Colon (tissue), 2 donors: Measurements from ENCODE around the gene ZNF574.
"Not testable (repeated sequence)": the region's sequence is repeated elsewhere in the genome, so short reads cannot be mapped to it uniquely, and the experiment has no call there.

Source experiments
- FAIRE-seq: peaks from 2 replicates; lab custom pipeline; 2012; peaks lifted over from hg19 to GRCh38; lab: Jason Lieb, UNC
- donor health status: control.
- donor health status: control.

ZNF574 gene

GRCh38 chr19:42099336-42099925, 23.5 kb downstream of the ZNF574 start:
- FAIRE-seq, result no peak

DNA sequence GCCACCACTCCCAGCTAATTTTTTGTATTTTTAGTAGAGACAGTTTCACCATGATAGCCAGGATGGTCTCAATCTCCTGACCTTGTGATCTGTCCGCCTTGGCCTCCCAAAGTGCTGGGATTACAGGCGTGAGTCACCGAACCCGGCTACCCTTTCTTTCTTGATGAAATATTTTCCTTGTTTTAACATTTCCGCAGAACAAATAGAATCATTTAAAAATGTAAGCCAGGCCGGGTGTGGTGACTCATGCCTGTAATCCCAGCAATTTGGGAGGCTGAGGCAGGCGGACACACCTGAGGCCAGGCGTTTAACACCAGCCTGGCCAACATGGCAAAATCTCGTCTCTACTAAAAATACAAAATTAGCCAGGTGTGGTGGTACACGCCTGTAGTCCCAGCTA, 24.3 kb downstream of the ZNF574 start:
- not testable (repeated sequence) for FAIRE-seq

- FAIRE-seq, result no peak
Observed at GRCh38 chr19:42102877-42103276, 26.9 kb downstream of the ZNF574 start.

DNA sequence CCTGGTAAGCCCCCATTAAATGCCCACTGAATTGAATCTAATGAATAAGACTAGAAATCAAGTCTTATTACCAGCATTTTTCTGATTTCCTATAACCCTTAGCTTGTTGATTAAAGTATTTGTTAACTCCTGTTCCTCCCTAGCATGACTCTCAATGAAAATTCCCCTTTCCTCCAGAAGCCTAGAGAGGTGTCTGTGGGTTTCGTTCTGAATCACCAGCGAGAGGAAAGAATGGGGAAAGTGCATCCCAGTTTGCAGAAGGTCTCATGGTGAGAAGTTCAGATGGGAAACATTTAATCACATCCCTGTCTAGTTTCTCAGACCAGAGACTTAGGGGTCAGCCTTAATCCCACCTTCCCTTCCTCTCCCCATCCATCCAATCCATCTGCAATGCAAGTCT, 29.4 kb downstream of the ZNF574 start:
- FAIRE-seq, result no peak

- no peak for FAIRE-seq
Observed at GRCh38 chr19:42108527-42109389, 32.8 kb downstream of the ZNF574 start.

GRCh38 chr19:42109896-42110295, 33.9 kb downstream of the ZNF574 start:
- no peak for FAIRE-seq

DNA sequence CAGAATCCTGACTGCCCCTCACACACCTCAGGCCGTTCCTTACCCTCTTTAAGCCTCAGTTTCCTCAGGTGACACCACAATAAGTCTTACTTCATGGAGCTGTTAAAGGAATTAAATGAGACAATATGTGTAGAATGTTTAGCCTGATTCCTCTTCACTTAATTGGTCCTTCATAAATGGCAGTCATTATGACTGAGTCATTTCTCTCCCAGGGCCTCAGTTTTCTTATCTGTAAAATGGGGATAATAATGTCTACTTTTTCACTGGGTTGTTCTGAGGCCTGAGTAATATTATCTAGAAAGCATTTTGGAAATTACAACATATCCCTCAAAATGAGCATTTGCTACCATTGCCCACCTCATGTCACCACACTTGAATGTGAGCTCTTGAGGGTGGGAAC, 34.7 kb downstream of the ZNF574 start:
- FAIRE-seq, result no peak

- no peak for FAIRE-seq
Observed at GRCh38 chr19:42111384-42111783, 35.4 kb downstream of the ZNF574 start.

DNA sequence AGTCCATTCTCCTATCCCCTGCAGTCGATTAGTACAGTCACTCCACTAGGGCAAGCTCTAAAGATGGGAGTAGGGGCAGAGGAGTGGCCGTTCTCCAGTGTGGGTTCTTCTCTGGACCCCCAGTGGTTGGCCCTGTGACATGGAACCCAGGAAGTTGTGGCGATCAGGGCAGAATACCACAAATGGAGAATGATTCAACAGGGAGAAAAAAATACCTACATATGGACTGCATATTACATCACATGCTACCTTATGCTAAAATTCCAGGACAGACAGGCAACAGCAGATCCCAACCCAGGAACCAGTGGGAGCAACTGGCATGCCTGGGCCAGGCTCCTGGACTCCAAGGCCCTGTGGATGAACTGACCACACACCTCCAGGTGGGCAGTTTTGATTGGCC, 35.8 kb downstream of the ZNF574 start:
- FAIRE-seq, result no peak

DNA sequence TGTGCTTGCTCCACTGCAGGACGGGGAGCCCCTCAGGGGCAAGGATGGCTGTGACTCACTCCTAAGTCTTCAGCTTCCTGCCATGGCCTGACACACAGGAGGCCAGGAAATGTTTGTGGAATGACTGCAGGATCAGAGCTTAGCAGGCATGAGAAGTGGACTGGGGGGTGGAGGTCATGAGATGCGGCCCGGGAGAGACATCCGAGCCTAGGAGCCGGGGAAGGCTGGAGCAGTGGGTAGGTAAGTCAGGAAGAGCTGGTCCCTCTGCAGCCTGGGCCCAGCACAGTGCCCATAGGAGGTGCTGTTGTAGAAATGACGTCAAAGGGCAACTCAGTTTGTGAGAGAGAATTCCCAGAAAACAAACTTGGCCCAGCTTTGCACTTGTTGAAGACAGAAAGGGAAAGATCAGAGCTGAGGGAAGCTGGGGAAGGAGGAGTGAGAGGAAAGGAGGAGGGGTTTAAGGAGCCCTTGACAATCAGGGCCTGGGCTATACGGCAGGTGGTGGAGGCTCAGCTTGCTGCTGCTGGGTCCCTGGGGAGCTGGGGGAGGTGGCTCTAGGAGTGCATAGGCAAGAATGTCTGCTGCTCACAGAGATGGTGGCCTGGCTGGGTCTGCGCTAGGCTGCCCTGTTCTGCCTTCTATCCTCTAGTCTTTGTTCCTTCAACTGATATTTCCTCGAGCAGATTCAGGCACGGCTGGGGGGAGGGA, 37.8 kb downstream of the ZNF574 start:
- FAIRE-seq, result no peak

DNA sequence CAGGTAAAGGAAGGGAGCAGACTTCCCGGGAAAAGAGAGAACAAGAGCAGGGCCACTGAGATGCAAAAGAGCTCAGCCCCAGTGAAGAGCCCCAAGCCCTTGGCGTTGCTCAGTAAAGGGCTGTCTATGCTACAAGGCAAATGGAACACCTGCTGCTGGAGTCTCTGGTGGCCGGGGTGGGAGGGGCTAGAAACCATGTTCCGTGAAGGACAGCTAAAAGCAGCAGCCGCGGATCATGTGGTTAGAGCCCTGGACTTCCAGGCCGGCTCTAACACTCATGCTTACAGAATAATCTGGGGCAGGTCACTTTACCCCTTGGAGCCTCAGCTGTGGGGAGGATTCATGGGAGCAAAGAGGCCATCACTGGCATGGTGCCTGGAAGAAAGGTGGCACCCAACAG, 38.4 kb downstream of the ZNF574 start:
- no peak for FAIRE-seq

DNA sequence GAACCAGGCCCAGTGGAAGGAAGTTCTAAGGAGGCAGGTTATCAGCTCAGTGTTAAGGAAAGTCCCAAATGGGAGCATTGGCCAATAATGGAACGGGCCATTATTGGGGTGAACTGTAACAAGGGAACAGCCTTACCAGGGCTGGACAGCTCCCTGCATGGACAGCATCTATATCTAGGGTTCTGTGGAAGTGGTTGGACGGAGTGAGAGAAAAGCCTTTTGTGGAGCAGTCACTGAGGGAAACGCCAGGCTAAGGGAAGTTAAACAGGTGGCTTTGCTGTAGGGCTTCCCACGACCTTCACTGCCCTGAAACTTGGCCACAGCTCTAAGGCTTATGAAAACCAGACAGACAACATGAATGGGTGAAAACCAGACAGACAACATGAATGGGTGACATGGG, 39.3 kb downstream of the ZNF574 start:
- no peak for FAIRE-seq

- no peak for FAIRE-seq
Observed at GRCh38 chr19:42115705-42116104, 39.7 kb downstream of the ZNF574 start.

DNA sequence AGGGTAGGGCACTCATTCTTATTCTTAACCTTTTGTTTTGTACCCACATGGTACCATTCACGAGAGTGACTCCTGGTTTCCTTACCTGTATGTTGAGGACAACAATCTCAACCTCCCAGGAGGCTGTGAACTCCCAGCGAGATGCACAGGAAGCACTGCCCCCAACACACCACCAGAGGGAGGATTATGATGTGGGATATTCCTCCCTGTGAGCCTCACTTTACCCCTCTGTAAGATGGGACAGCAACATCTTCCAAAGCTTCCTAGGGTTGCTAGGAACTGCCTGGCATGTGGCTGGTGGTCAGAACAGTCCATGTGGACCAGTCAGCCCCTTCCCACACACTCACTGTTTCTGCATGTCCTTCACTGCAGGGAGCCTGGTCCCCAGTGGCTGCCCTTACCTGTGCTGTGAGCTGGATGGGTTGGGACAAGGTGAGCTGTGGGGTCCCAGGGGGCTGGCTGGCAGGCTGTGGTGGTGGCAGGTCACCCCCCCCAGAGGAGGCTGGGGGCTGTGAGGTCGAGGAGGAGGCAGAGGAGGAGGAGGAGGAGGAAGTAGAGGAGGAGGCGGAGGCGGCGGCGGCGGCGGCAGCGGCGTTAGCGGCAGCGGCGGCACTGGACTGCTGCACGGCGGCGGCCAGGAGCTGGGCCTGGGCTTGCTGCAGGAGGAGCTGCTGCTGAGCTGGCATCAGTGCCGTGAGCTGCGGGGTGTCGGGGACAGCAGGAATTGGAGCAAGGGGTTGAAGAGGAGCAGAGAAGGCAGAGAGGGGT, 40.5 kb downstream of the ZNF574 start:
- no peak for FAIRE-seq

- FAIRE-seq, result no peak
Observed at GRCh38 chr19:42117076-42117475, 41.1 kb downstream of the ZNF574 start.

- no peak for FAIRE-seq
Observed at GRCh38 chr19:42120276-42120980, 44.5 kb downstream of the ZNF574 start.

GRCh38 chr19:42121036-42121621, 45.2 kb downstream of the ZNF574 start:
- FAIRE-seq, result no peak

DNA sequence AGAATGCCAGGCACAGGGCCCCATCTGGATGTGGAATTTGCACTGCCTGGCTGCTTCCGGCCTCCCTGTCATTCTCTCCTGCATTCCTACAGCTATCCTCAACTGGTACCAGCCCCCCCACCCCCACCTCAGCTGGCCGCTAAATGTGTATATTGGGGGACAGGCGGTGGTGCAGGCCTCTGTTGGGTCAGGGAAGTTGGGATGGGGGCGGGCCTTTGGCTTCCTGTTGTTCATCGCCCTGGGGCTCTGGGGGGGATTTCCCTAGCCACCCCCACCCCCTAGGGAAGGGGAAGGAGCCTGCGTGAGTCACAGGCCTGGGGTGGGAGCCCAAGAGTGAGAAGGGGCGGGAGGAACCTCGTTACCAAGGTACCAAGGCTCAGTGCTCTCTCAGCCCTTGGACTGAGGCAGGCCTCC, 45.7 kb downstream of the ZNF574 start:
- no peak for FAIRE-seq

DNA sequence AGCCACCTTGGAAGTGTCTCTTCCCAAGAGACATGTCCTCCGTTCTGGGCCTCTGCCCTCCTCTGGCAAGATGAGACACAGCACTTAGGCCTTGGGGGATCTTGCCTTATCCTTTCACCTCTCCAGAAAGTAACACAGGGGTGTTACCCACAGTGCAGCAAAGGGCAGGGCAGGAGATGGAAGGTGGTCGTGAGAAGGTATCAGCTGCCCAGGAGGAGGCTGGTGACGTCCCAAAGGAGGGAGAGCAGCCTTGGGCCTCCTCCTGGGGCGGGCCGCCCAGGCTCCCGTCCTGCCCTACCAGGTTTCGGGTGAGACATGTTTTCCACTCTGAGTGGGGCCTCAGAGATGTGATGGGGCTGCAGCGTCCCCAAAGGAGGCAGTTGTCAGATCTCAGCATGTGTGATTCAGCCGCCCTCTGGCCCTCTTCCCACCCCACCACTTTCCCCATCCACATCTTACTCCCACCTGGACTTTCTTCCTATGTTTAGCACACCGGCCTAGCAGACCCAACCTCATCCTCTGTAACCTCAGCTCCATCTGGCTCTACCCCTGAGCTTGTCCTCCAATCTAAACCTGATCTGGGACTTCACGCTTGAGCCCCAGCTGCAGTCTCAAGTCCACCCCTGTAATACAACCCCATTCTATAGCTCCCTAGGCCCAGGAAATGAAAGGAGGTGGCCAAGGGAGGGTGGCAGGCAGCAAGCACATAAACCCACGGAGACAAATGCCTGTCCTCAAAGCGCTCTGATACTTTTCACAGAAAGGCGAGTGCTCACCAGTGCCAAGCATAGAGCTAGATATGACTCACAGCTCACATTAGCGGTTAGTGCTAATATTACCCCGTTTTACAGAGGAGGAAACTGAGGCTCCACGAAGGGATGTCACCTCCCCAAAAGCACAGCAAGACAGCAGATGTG, 47.0 kb downstream of the ZNF574 start:
- FAIRE-seq, result no peak

DNA sequence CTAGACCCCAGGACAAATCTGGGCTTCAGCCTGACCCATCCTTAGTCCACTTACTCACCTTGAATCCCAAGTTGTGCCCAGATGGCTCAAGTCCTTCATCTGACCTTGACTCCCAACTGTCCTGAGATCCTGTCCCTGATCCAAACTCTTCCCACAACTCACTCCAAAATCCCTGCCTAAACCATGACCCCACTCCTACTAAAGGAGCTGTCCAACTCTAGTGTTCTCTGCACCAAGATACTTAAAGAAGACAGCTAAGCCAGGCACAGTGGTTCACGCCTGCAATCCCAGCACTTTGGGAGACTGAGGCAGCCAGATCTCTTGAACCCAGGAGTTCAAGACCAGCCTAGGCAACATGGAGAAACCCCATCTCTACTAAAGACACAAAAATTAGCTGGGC, 47.8 kb downstream of the ZNF574 start:
- no peak for FAIRE-seq
